HUES6 (cell line): ENCODE measurements around the gene ECPAS.

Experiments used
- H3K27ac ChIP-seq: 2 replicates; pipeline ENCODE4 v1.7.0; 2013; ENCODE audit warnings: low read depth, mild to moderate bottlenecking, low read length, inconsistent platforms
- H3K27me3 ChIP-seq: 2 replicates; pipeline ENCODE4 v1.6.1; 2013; ENCODE audit warnings: low read length; ENCODE audit not compliant: control insufficient read depth, insufficient read depth
- H3K36me3 ChIP-seq: 2 replicates; pipeline ENCODE4 v1.6.1; 2013; ENCODE audit warnings: low read length; ENCODE audit not compliant: control insufficient read depth, insufficient read depth
- H3K4me1 ChIP-seq: 2 replicates; pipeline ENCODE4 v1.6.1; 2013; ENCODE audit warnings: low read length; ENCODE audit not compliant: control insufficient read depth, insufficient read depth
- H3K4me3 ChIP-seq: 2 replicates; pipeline ENCODE4 v1.5.1; 2013; ENCODE audit warnings: low read depth, low read length
- H3K9ac ChIP-seq: one replicate; pipeline ENCODE4 v1.6.1; 2013; ENCODE audit warnings: mild to moderate bottlenecking, low read length
- H3K9me3 ChIP-seq: 2 replicates; pipeline ENCODE4 v1.6.1; 2013; ENCODE audit warnings: low read depth, low read length; ENCODE audit not compliant: control insufficient read depth, insufficient read depth

Gene ECPAS

GRCh38 chr9:111381006-111381405 is 103.2 kb downstream of the ECPAS start:
- Histone ChIP-seq H3K36me3 (peaks cover 93% of the 10 kb centered on the region), H3K9ac (no peak overlapping the region), H3K4me3 (no peak overlapping the region), H3K27me3 (no peaks in the 10 kb centered on the region), H3K4me1 (no peaks in the 10 kb centered on the region), H3K27ac (no peak overlapping the region), H3K9me3 (no peaks in the 10 kb centered on the region)

- H3K36me3 ChIP-seq, result peaks cover 96% of the 10 kb centered on the region
Measured at GRCh38 chr9:111375817-111376564, 108.2 kb downstream of the ECPAS start.

GRCh38 chr9:111375062-111375461 is 109.1 kb downstream of the ECPAS start:
- Histone ChIP-seq H3K4me1 (no peaks in the 10 kb centered on the region), H3K36me3 (peaks cover 96% of the 10 kb centered on the region), H3K9me3 (no peaks in the 10 kb centered on the region), H3K27ac (no peak overlapping the region), H3K9ac (no peak overlapping the region), H3K4me3 (no peak overlapping the region), H3K27me3 (no peaks in the 10 kb centered on the region)

More at GRCh38 chr9:111375817-111376564, 108.2 kb downstream of the ECPAS start:
- H3K27ac ChIP-seq, result no peak overlapping the region
- H3K4me1 ChIP-seq, result no peaks in the 10 kb centered on the region
- H3K9ac ChIP-seq, result no peak overlapping the region
- no peak overlapping the region for H3K4me3 ChIP-seq
- H3K27me3 ChIP-seq, result no peaks in the 10 kb centered on the region
- no peaks in the 10 kb centered on the region for H3K9me3 ChIP-seq

GRCh38 chr9:111372297-111372696 is 111.9 kb downstream of the ECPAS start:
- Histone ChIP-seq H3K9ac (no peak overlapping the region), H3K4me3 (no peak overlapping the region), H3K4me1 (no peaks in the 10 kb centered on the region), H3K27me3 (no peaks in the 10 kb centered on the region), H3K36me3 (peaks cover 98% of the 10 kb centered on the region), H3K27ac (no peak overlapping the region), H3K9me3 (no peaks in the 10 kb centered on the region)

GRCh38 chr9:111366978-111367377 is 117.2 kb downstream of the ECPAS start:
- Histone ChIP-seq H3K4me1 (no peaks in the 10 kb centered on the region), H3K9me3 (no peaks in the 10 kb centered on the region), H3K27ac (no peak overlapping the region), H3K9ac (no peak overlapping the region), H3K4me3 (no peak overlapping the region), H3K27me3 (no peaks in the 10 kb centered on the region), H3K36me3 (peaks cover 95% of the 10 kb centered on the region)

GRCh38 chr9:111362526-111362925 is 121.7 kb downstream of the ECPAS start:
- Histone ChIP-seq H3K9me3 (no peaks in the 10 kb centered on the region), H3K4me3 (no peak overlapping the region), H3K36me3 (peaks cover 66% of the 10 kb centered on the region), H3K4me1 (no peaks in the 10 kb centered on the region), H3K27me3 (no peaks in the 10 kb centered on the region), H3K9ac (no peak overlapping the region), H3K27ac (no peak overlapping the region)

GRCh38 chr9:111360881-111361280 is 123.3 kb downstream of the ECPAS start:
- H3K4me1 ChIP-seq, result peaks cover 3% of the 10 kb centered on the region; the same call in 1 of the 2 replicates
- H3K9ac ChIP-seq, result no peak overlapping the region
- H3K36me3 ChIP-seq, result peaks cover 49% of the 10 kb centered on the region
- H3K4me3 ChIP-seq, result no peak overlapping the region
- no peak overlapping the region for H3K27ac ChIP-seq
- no peaks in the 10 kb centered on the region for H3K9me3 ChIP-seq
- no peaks in the 10 kb centered on the region for H3K27me3 ChIP-seq

GRCh38 chr9:111356481-111357244 is 127.5 kb downstream of the ECPAS start:
- Histone ChIP-seq H3K27me3 (no peaks in the 10 kb centered on the region), H3K4me3 (no peak overlapping the region), H3K9me3 (no peaks in the 10 kb centered on the region), H3K4me1 (peaks cover 3% of the 10 kb centered on the region; the same call in 1 of the 2 replicates), H3K36me3 (peaks cover 12% of the 10 kb centered on the region; the same call in 1 of the 2 replicates), H3K9ac (no peak overlapping the region), H3K27ac (no peak overlapping the region)

- Histone ChIP-seq H3K9ac (no peak overlapping the region), H3K36me3 (no peaks in the 10 kb centered on the region), H3K4me3 (no peak overlapping the region), H3K4me1 (peaks cover 3% of the 10 kb centered on the region; the same call in 1 of the 2 replicates), H3K9me3 (no peaks in the 10 kb centered on the region), H3K27me3 (no peaks in the 10 kb centered on the region), H3K27ac (no peak overlapping the region)
Measured at GRCh38 chr9:111352545-111352944, 131.6 kb downstream of the ECPAS start.

- no peaks in the 10 kb centered on the region for H3K9me3 ChIP-seq
- no peaks in the 10 kb centered on the region for H3K4me1 ChIP-seq
- no peak overlapping the region for H3K9ac ChIP-seq
- H3K27me3 ChIP-seq, result no peaks in the 10 kb centered on the region
- H3K36me3 ChIP-seq, result no peaks in the 10 kb centered on the region
- H3K27ac ChIP-seq, result no peak overlapping the region
- H3K4me3 ChIP-seq, result no peak overlapping the region
Measured at GRCh38 chr9:111350556-111350955, 133.6 kb downstream of the ECPAS start.

GRCh38 chr9:111349766-111350165 is 134.4 kb downstream of the ECPAS start:
- Histone ChIP-seq H3K9me3 (no peaks in the 10 kb centered on the region), H3K4me3 (no peak overlapping the region), H3K4me1 (no peaks in the 10 kb centered on the region), H3K9ac (no peak overlapping the region), H3K36me3 (no peaks in the 10 kb centered on the region), H3K27ac (no peak overlapping the region), H3K27me3 (no peaks in the 10 kb centered on the region)
